Stimulated activated naive CD8-positive, alpha-beta T cell treated with anti-CD3 and anti-CD28 coated beads, Interleukin-15, Interleukin-2, amounts not matched to agents 100 U/mL and 50 U/mL, for 24 hours (primary cell): Measurements from ENCODE around the gene MYO10.
"Not testable (repeated sequence)": the region's sequence is repeated elsewhere in the genome, so short reads cannot be mapped to it uniquely, and the experiment has no call there.

Experiments used
- ATAC-seq: fragments of 150-1000 bp; cut with Tn5 transposase; one replicate; pipeline ENCODE4 v1.10.0; 2021
- DNase-seq: peaks from one replicate; pipeline ENCODE4 v3.0.0; 2021

MYO10 gene

DNA sequence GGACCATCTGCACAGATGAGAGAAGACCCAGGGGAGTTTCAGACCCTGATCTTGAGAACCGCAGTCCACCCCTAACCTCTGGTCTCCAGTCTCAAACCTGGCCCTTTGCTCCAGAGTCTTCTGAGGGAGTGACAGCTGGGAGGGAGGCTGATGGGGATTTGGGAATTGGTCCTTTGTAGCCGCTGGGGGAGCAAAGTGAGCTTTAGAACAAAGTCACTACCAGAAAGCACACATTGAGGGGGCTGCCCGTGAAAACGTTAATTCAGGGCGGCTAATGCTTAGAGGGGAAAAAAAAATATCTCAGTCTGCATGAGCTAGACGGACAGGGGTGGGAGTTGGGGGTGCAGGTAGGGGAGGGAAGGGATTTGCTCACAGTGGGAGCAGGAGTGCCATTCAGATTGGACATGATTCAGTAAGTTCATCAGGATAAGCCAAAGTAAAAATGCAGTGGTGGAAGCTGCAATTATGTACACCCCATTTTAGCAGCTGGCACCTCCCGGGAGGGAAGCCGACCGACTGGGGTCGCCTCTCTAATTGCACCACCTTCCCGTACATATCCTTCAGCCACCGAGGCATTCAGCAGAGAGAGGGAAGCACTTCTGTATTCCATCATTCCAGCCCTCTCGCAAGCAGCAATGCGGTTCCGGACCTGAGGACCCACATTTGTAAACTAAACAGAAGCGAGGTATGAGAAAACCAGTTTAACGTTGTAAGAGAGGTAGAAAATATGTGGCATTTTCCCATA is 195.8 kb downstream of the MYO10 start:
- no peak for DNase-seq
- ATAC-seq = no peak

DNA sequence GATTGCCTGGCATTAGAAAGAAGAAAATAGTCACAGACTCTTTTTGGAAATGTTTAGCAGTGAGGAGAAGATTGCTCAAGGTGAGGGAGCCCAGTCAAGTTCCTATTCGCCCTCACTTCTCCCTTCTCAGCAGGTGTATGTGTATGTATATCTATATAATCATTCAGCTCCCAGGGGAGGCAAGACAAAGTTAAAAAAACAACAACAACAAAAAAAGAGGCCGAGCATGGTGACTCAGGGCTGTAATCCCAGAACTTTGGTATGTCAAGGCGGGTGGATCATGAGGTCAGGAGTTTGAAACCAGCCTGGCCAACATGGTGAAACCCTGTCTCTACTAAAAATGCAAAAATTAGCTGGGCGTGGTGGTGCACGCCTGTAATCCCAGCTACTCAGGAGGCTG is 197.7 kb downstream of the MYO10 start:
- not testable (repeated sequence) for DNase-seq, ATAC-seq

GRCh38 chr5:16737620-16738364 is 198.3 kb downstream of the MYO10 start:
- no peak for ATAC-seq

DNA sequence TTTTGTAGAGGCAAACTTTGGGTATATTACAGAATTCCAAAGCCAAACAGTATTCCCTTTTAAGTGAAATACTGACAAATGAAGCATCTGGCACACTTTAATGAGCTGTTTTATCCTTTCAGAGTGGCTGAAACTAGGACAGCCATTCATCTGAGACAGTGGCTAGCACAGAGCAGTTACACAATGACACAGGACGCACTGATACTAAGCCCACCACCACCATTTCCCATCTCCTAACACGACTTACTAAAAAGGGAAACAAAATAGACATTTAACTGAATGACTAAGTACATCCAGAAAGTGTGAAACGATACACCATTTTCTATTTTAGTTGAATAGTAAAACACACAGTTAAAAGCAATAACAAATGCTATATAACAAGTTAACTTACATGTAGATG is 198.9 kb downstream of the MYO10 start:
- no peak for ATAC-seq

More at GRCh38 chr5:16737620-16738364, 198.3 kb downstream of the MYO10 start:
- DNase-seq = no peak

GRCh38 chr5:16736158-16736995 is 199.7 kb downstream of the MYO10 start:
- DNase-seq = no peak
- ATAC-seq = no peak

More for the DNA sequence above, 198.9 kb downstream of the MYO10 start:
- no peak for DNase-seq

DNA sequence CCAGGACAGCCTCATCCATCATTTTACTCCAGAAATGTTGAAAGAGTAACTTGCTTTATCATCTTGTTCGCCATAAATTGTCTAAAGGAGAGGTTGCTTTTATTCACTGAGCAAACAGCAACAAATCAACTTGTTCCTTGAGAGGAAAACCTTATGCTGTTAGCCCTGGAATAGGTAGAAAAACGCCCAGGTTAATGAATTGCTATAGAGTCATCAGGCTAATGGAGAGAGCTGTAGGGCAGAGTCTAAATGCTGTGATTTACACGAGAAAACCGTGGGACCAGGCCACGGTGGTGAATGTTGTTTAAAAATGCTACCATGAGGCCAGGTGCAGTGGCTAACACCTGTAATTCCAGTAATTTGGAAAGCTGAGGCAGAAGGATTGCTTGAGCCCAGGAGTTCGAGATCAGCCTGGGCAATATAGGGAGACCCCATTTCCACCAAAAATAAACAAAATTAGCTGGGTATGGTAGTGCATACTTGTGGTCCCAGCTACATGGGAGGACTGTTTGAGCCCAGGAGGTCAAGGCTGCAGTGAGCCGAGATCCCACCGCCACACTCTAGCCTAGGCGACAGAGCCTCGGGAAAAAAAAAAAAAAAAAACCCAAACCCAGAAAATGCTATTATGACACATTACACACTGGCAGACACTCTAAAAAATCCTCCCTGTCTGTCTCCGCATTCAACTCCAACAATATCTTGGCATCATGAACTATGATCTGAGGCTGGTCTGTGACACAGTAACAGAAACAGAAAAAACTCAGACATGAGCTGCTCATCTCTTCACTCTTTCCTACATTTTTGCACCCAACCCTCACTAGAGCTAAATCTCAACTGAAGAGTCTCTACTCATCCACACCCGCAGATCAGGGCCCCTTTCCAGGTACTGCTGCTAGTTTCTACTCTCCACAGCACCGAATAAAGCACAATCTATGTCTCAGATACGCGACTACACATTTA is 200.7 kb downstream of the MYO10 start:
- DNase-seq = no peak
- no peak for ATAC-seq

GRCh38 chr5:16733331-16734006 is 202.6 kb downstream of the MYO10 start:
- no peak for DNase-seq
- ATAC-seq = no peak

- no peak for DNase-seq
- no peak for ATAC-seq
These were observed 203.7 kb downstream of the MYO10 start for GRCh38 chr5:16732356-16732755.

GRCh38 chr5:16727755-16728325 is 208.2 kb downstream of the MYO10 start:
- no peak for DNase-seq
- no peak for ATAC-seq

GRCh38 chr5:16726538-16726946 is 209.5 kb downstream of the MYO10 start:
- no peak for ATAC-seq
- no peak for DNase-seq

- DNase-seq = no peak
- ATAC-seq = no peak
These were observed 210.5 kb downstream of the MYO10 start for GRCh38 chr5:16725575-16725974.

GRCh38 chr5:16723821-16724220 is 212.3 kb downstream of the MYO10 start:
- DNase-seq = no peak
- ATAC-seq = no peak

DNA sequence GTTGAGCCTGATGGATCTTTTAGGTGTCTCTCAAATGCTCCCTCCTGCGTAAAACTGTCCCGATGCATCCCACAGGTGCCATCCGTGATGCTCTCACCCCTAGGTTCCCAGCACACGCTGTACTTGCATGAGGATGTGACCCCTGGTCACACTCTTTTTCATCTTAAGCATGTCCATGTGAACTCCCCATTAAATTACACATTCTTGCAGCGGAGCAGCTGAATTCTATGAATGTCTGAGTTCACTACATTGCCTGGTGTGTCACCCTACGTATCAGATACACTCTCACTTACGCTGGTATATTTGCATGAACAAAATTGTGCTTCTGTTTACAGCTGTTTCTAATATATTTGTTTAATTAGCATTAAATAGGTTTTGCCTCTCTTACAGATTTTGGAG is 214.0 kb downstream of the MYO10 start:
- DNase-seq (no peak), ATAC-seq (no peak)

DNA sequence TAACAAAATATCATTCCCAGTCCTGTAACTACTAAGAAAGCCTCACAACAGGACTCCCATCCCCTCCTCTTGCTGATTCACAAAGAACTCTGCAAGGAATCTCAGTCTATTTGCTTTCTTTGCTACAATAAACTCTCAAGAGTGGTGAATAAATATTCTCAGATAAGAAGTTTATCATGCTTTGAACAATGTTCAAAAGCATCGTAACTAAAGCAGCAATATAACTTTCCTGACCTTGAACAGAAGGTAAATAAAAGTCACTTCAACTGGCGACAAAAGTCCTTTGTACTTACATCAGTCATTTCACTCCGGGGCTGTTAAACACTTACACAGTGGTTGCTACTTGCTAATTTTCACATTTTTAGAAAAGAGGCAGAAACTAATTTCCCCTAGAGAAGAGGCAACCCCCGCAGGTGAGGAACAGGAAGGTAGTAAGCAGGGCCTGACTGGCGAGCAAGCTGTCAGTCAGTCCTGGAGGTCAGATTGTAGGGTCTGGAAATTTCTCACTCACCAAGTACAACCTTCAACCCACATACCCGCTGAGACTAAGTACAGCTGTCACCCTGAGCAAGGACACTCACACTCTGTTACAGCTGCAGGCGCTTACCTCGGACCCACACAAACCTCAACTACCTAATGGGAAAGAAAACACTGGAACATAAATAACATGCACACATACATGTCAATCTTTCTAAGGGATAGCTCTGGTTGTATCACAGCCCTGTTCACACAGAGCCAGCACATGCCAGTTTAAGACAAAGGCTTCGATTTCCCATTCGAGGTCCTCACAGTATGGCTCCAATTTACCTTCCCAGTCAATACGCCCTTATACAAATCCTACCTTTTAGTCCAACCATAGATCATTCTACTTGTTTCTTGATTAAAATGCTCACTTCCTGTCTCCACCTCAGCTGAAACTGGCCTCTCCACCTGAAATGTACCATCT is 214.7 kb downstream of the MYO10 start:
- no peak for ATAC-seq
- DNase-seq = no peak

GRCh38 chr5:16718036-16718435 is 218.1 kb downstream of the MYO10 start:
- DNase-seq, ATAC-seq: not testable (repeated sequence)

GRCh38 chr5:16713386-16713928 is 222.6 kb downstream of the MYO10 start:
- ATAC-seq (no peak), DNase-seq (no peak)

DNA sequence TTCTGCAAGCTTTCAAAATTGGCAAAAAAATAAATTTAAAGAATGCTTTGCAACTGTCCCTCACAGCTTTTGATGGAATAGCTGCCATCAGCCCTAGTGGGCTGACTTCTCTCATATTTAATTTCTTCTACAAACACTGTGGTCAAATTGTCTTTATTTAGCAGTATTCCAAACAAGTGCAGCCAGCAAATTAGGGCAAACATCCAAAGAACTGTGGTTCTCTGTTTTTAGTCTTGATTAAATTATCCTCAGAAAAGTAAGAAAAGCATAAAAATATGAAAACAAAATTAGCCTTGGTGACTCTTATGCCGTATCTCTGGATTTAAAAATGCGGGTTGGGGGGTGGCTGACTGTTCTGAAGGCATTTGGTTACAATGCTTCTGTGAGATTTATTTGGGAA is 223.5 kb downstream of the MYO10 start:
- no peak for DNase-seq
- ATAC-seq = no peak

GRCh38 chr5:16712178-16712577 is 223.9 kb downstream of the MYO10 start:
- no peak for ATAC-seq
- no peak for DNase-seq
